Keratinocyte (primary cell): ENCODE data around the gene PTBP3. TPM values are rescaled to one million over a fixed set of nuclear protein-coding genes. Genes with fewer than 3 reads are reported as not detected.

Experiments
- DNase-seq: peaks from one replicate; pipeline ENCODE4 v3.0.0-alpha.2; 2011; ENCODE audit warnings: low read depth, missing footprints, low spot score
- FAIRE-seq: peaks from 2 replicates; lab custom pipeline; 2011; peaks lifted over from hg19 to GRCh38; lab: Jason Lieb, UNC
- H2AFZ ChIP-seq: 2 replicates; pipeline ENCODE4 v1.6.0; 2012; ENCODE audit warnings: low read length, control low read depth, inconsistent platforms; ENCODE audit not compliant: control insufficient read depth
- H3K27ac ChIP-seq: 2 replicates; pipeline ENCODE4 v1.5.1; 2011; ENCODE audit warnings: low read length; ENCODE audit not compliant: control insufficient read depth, insufficient read depth
- H3K27me3 ChIP-seq: 3 replicates; pipeline ENCODE4 v1.6.0; 2011; ENCODE audit warnings: low read length; ENCODE audit not compliant: control insufficient read depth, insufficient read depth; ENCODE audit errors: extremely low read depth
- H3K36me3 ChIP-seq, 2 experiments: 2 replicates in 1 of 2; 3 replicates in 1 of 2; pipeline ENCODE4 v1.5.1; 2011; ENCODE audit warnings: low read length in 2 of 2, mild to moderate bottlenecking in 1 of 2; ENCODE audit not compliant: control insufficient read depth in 2 of 2, insufficient read depth in 2 of 2; ENCODE audit errors: extremely low read depth in 1 of 2
- H3K4me1 ChIP-seq: 3 replicates; pipeline ENCODE4 v1.5.1; 2011; ENCODE audit warnings: low read length; ENCODE audit not compliant: control insufficient read depth, insufficient read depth; ENCODE audit errors: extremely low read depth
- H3K4me2 ChIP-seq: 3 replicates; pipeline ENCODE4 v1.6.0; 2011; ENCODE audit warnings: low read depth, low read length; ENCODE audit not compliant: control insufficient read depth, insufficient read depth; ENCODE audit errors: extremely low read depth
- H3K4me3 ChIP-seq, 3 experiments: fragments of 200-600 bp in 1 of 3; sonication (generic) in 1 of 3; 2 replicates in 2 of 3; 3 replicates in 1 of 3; pipeline ENCODE4 v1.5.1; 2011 to 2016; ENCODE audit warnings: low read length in 3 of 3, mild to moderate bottlenecking in 3 of 3, control low read depth in 2 of 3, inconsistent platforms in 1 of 3, low read depth in 1 of 3, mixed read lengths in 1 of 3, mixed run types in 1 of 3, moderate library complexity in 1 of 3; ENCODE audit not compliant: control insufficient read depth in 2 of 3, insufficient read depth in 2 of 3; ENCODE audit errors: extremely low read depth in 1 of 3
- H3K79me2 ChIP-seq: 2 replicates; pipeline ENCODE4 v1.6.0; 2012; ENCODE audit warnings: low read length; ENCODE audit not compliant: control insufficient read depth, insufficient read depth
- H3K9ac ChIP-seq: 3 replicates; pipeline ENCODE4 v1.6.0; 2011; ENCODE audit warnings: low read length; ENCODE audit not compliant: control insufficient read depth, insufficient read depth; ENCODE audit errors: extremely low read depth
- H3K9me1 ChIP-seq: 3 replicates; pipeline ENCODE4 v1.6.0; 2011; ENCODE audit warnings: low read length; ENCODE audit not compliant: control insufficient read depth, insufficient read depth; ENCODE audit errors: extremely low read depth
- H3K9me3 ChIP-seq: 2 replicates; pipeline ENCODE4 v1.5.1; 2012; ENCODE audit warnings: low read depth, low read length; ENCODE audit not compliant: control insufficient read depth
- H4K20me1 ChIP-seq: 3 replicates; pipeline ENCODE4 v1.6.0; 2011; ENCODE audit warnings: low read length; ENCODE audit not compliant: control insufficient read depth, insufficient read depth; ENCODE audit errors: extremely low read depth
- CTCF ChIP-seq, 3 experiments: IDR thresholded peaks in 1 of 3; conservative IDR thresholded peaks in 1 of 3; optimal IDR thresholded peaks in 1 of 3; 2 replicates in 2 of 3; 3 replicates in 1 of 3; pipeline versions ENCODE3 to v1.5.1; 2011; ENCODE audit warnings: low read length in 3 of 3, mild to moderate bottlenecking in 3 of 3, moderate library complexity in 2 of 3, control low read depth in 1 of 3, inconsistent platforms in 1 of 3; ENCODE audit not compliant: insufficient read depth in 2 of 3; ENCODE audit errors: extremely low read depth in 1 of 3
- EZH2 ChIP-seq: IDR thresholded peaks from one replicate; pipeline ENCODE4 v1.6.1; 2012; ENCODE audit warnings: inconsistent platforms, mild to moderate bottlenecking, low read length, moderate library complexity
- dilution Hi-C: fragments of 300-500 bp; cut with MboI; formaldehyde crosslinking; loops from one replicate; pipeline ENCODE4 v1.7.0; 2020; ENCODE audit warnings: low sequenced_read_pairs; ENCODE audit not compliant: extremely low pct_ligation_motif_present
- polyA plus RNA-seq, 5 experiments: library from polyadenylated mRNA; depleted of rRNA in 3 of 5; stranded (reverse) in 3 of 5; stranded (forward) in 1 of 5; unstranded in 1 of 5; fragments of >200 nt; gene quantifications; 1 replicate in 1 of 5; 2 replicates in 3 of 5; 3 replicates in 1 of 5; pipeline versions ENCODE4 v1.2.1 to v1.2.3, GENCODE V29; 2011 to 2012; ENCODE audit warnings: missing spikeins in 2 of 5, low read depth in 1 of 5, low replicate concordance in 1 of 5

The PTBP3 gene
- polyA plus RNA-seq, 1 donor (not counting 4 experiments of a cell fraction or from before 2014, with no cell fraction given): 51.0 TPM

- Histone ChIP-seq H3K9me1 (no peaks in the 10 kb centered on the region), H3K9ac (no peak overlapping the region), H3K4me1 (no peaks in the 10 kb centered on the region), H2AFZ (no peak overlapping the region), H3K79me2 (no peaks in the 10 kb centered on the region), H4K20me1 (no peaks in the 10 kb centered on the region), H3K27me3 (no peaks in the 10 kb centered on the region), H3K36me3 (peaks cover 17 to 24% of the 10 kb centered on the region in 2 experiments), H3K4me2 (no peak overlapping the region), H3K27ac (no peak overlapping the region), H3K4me3 (no peak overlapping the region), H3K9me3 (no peaks in the 10 kb centered on the region)
- TF ChIP-seq CTCF (optimal IDR thresholded peaks at IDR 0.05 in 1 of 3, IDR thresholded peaks at IDR 0.05 in 1 of 3, conservative IDR thresholded peaks at IDR 0.05 in 1 of 3; ENCODE audit: extremely low read depth in 1 of 3, insufficient read depth in 2 of 3, low read length in 3 of 3) (no peak), EZH2 (no peak)
- dilution Hi-C loops: loop anchor here (25.0 kb wide), 1 partner anchor 107 kb away; no protein-coding TSS in a partner anchor
- DNase-seq (no peak), FAIRE-seq (no peak)
Measured at GRCh38 chr9:112218908-112219307, 114.5 kb downstream of the PTBP3 start.

GRCh38 chr9:112212926-112213325 lies 120.5 kb downstream of the PTBP3 start:
- no peak overlapping the region for H3K4me3 ChIP-seq
- no peak for FAIRE-seq
- no peaks in the 10 kb centered on the region for H3K9me3 ChIP-seq
- dilution Hi-C loops: loop anchor here (25.0 kb wide), 1 partner anchor 101 kb away; no protein-coding TSS in a partner anchor
- no peaks in the 10 kb centered on the region for H3K9me1 ChIP-seq
- no peak overlapping the region for H3K4me2 ChIP-seq
- H4K20me1 ChIP-seq: no peaks in the 10 kb centered on the region
- no peaks in the 10 kb centered on the region for H3K27me3 ChIP-seq
- peaks cover 16 to 31% of the 10 kb centered on the region in 2 experiments for H3K36me3 ChIP-seq
- no peak overlapping the region for H2AFZ ChIP-seq
- no peaks in the 10 kb centered on the region for H3K4me1 ChIP-seq
- no peak overlapping the region for H3K27ac ChIP-seq
- DNase-seq: no peak
- TF ChIP-seq CTCF (optimal IDR thresholded peaks at IDR 0.05 in 1 of 3, IDR thresholded peaks at IDR 0.05 in 1 of 3, conservative IDR thresholded peaks at IDR 0.05 in 1 of 3; ENCODE audit: extremely low read depth in 1 of 3, insufficient read depth in 2 of 3, low read length in 3 of 3) (no peak), EZH2 (no peak)
- no peaks in the 10 kb centered on the region for H3K79me2 ChIP-seq
- no peak overlapping the region for H3K9ac ChIP-seq
